B cell (primary cell): ENCODE measurements around the gene ACOT9. TPM values are rescaled to one million over a fixed set of nuclear protein-coding genes. Genes with fewer than 3 reads are reported as not detected.

Source experiments
- ATAC-seq: fragments of 200-7000 bp; cut with Tn5 transposase; one replicate; pipeline ENCODE4 v1.10.0; 2021; ENCODE audit warnings: low read depth, mild to moderate bottlenecking, moderate number of reproducible peaks, moderate library complexity
- CTCF ChIA-PET: fragments of 350-600 bp; sonication (Branson Sonifier 250); formaldehyde crosslinking; loops from one replicate; lab custom pipeline; 2021; ENCODE audit warnings: antibody characterized with exemption, inconsistent platforms; lab: Charles Lee
- POLR2A ChIA-PET: fragments of 350-600 bp; sonication (Branson Sonifier 250); formaldehyde crosslinking; loops from one replicate; lab custom pipeline; 2021; ENCODE audit warnings: antibody characterized with exemption; lab: Charles Lee
- DNase-seq: peaks from one replicate; pipeline ENCODE4 v3.0.0; 2013
- H2AFZ ChIP-seq: 2 replicates; pipeline ENCODE4 v1.6.1; 2012; ENCODE audit warnings: mild to moderate bottlenecking, low read depth, low read length; ENCODE audit not compliant: insufficient read depth, poor library complexity, severe bottlenecking
- H3K27ac ChIP-seq, 2 donors: 1 replicate in 1 of 2; 2 replicates in 1 of 2; pipeline ENCODE4 v1.5.1; 2012 to 2013; ENCODE audit warnings: low read length in 2 of 2, mild to moderate bottlenecking in 2 of 2, moderate library complexity in 1 of 2
- H3K27me3 ChIP-seq, 4 experiments: fragments of 200-600 bp in 1 of 4; sonication (generic) in 1 of 4; replicated peaks in 1 of 4; 1 replicate in 2 of 4; 2 replicates in 2 of 4; pipeline versions ENCODE4 v1.6.1 to v1.7.0; 2013 to 2016; ENCODE audit warnings: low read length in 3 of 4, mild to moderate bottlenecking in 2 of 4, mixed read lengths in 1 of 4, moderate library complexity in 1 of 4; ENCODE audit not compliant: insufficient read depth in 4 of 4, control insufficient read depth in 3 of 4; ENCODE audit errors: control extremely low read depth in 1 of 4
- H3K36me3 ChIP-seq, 2 experiments: replicated peaks in 1 of 2; 1 replicate in 1 of 2; 2 replicates in 1 of 2; pipeline versions ENCODE4 v1.6.1 to v1.7.1; 2013; ENCODE audit warnings: low read length in 1 of 2; ENCODE audit not compliant: insufficient read depth in 2 of 2, control insufficient read depth in 1 of 2; ENCODE audit errors: control extremely low read depth in 1 of 2, extremely low read depth in 1 of 2
- H3K4me1 ChIP-seq, 2 donors: fragments of 200-600 bp in 1 of 2; sonication (generic) in 1 of 2; 1 replicate in 1 of 2; 2 replicates in 1 of 2; pipeline versions ENCODE4 v1.5.1 to v1.6.1; 2013 to 2017; ENCODE audit warnings: low read length in 2 of 2; ENCODE audit not compliant: control insufficient read depth in 2 of 2, insufficient read depth in 2 of 2
- H3K4me2 ChIP-seq: replicated peaks from 2 replicates; pipeline ENCODE3; 2012; ENCODE audit warnings: mild to moderate bottlenecking, low read depth, low read length; ENCODE audit not compliant: poor library complexity, severe bottlenecking
- H3K4me3 ChIP-seq, 5 experiments: fragments of 200-600 bp in 1 of 5; sonication (generic) in 1 of 5; 1 replicate in 3 of 5; 2 replicates in 2 of 5; pipeline versions ENCODE4 v1.5.1 to v1.7.0; 2011 to 2016; ENCODE audit warnings: low read length in 4 of 5, mild to moderate bottlenecking in 4 of 5, low read depth in 2 of 5, control low read depth in 1 of 5, moderate library complexity in 1 of 5; ENCODE audit not compliant: insufficient read depth in 1 of 5; ENCODE audit errors: control extremely low read depth in 1 of 5, extremely low read depth in 1 of 5
- H3K79me2 ChIP-seq: fragments of 200-600 bp; sonication (generic); one replicate; pipeline ENCODE4 v1.6.0; 2016; ENCODE audit warnings: low read length; ENCODE audit not compliant: control insufficient read depth, insufficient read depth
- H3K9ac ChIP-seq: fragments of 200-600 bp; sonication (generic); 2 replicates; pipeline ENCODE4 v1.6.1; 2017; ENCODE audit warnings: mild to moderate bottlenecking, low read length, moderate library complexity
- H3K9me3 ChIP-seq, 3 donors: one replicate each; pipeline versions ENCODE4 v1.6.1 to v1.7.1; 2013; ENCODE audit warnings: low read length in 2 of 3; ENCODE audit not compliant: control insufficient read depth in 2 of 3, insufficient read depth in 1 of 3; ENCODE audit errors: control extremely low read depth in 1 of 3
- H4K20me1 ChIP-seq: 2 replicates; pipeline ENCODE4 v1.6.0; 2012; ENCODE audit warnings: mild to moderate bottlenecking, low read length; ENCODE audit not compliant: insufficient read depth, control insufficient read depth, poor library complexity, severe bottlenecking
- H3K27ac Mint-ChIP-seq: one replicate; pipeline ENCODE4 v1.8.0; 2021; ENCODE audit warnings: mixed read lengths
- H3K27me3 Mint-ChIP-seq: one replicate; pipeline ENCODE4 v1.8.0; 2021; ENCODE audit warnings: mixed read lengths
- H3K4me1 Mint-ChIP-seq: one replicate; pipeline ENCODE4 v1.8.0; 2021; ENCODE audit warnings: mixed read lengths
- H3K4me3 Mint-ChIP-seq: one replicate; pipeline ENCODE4 v1.8.0; 2021; ENCODE audit warnings: mixed read lengths
- H3K9me3 Mint-ChIP-seq: one replicate; pipeline ENCODE4 v1.8.0; 2022; ENCODE audit warnings: mixed read lengths; ENCODE audit not compliant: insufficient read depth
- CTCF ChIP-seq: fragments of 200-600 bp; IDR thresholded peaks from one replicate; pipeline ENCODE4 v1.8.0; 2022; ENCODE audit warnings: antibody characterized with exemption, mild to moderate bottlenecking
- EZH2 ChIP-seq: IDR thresholded peaks from 2 replicates; pipeline ENCODE4 v1.6.1; 2012; ENCODE audit warnings: borderline replicate concordance, low read depth, mild to moderate bottlenecking, moderate library complexity, low read length; ENCODE audit not compliant: insufficient read depth, poor library complexity, severe bottlenecking
- WGBS: methylation state at CpG from one replicate; pipeline ENCODE4 v1.1.5; 2013; ENCODE audit warnings: missing lambda C conversion rate; ENCODE audit not compliant: insufficient coverage; 5-methylcytosine and 5-hydroxymethylcytosine counted together
- intact Hi-C: fragments of 100-400 bp; cut with micrococcal nuclease; formaldehyde crosslinking; loops from one replicate; pipeline ENCODE4 v1.10.0; 2022
- polyA plus RNA-seq: library from polyadenylated mRNA; depleted of rRNA; stranded (reverse); fragments of >200 nt; gene quantifications from 2 replicates; pipeline ENCODE4 v1.2.3, GENCODE V29; 2012
- total RNA-seq, 2 donors: library from RNA; stranded (reverse); fragments of 120-200 nt in 1 of 2; gene quantifications; 1 replicate in 1 of 2; 2 replicates in 1 of 2; pipeline versions ENCODE4 v1.2.3 to v1.2.4, GENCODE V29; 2013 to 2022

Gene ACOT9
- total and polyA plus RNA-seq, 2 donors (not counting 1 experiment from before 2014, with no cell fraction given) = 23.9 to 31.3 TPM

DNA sequence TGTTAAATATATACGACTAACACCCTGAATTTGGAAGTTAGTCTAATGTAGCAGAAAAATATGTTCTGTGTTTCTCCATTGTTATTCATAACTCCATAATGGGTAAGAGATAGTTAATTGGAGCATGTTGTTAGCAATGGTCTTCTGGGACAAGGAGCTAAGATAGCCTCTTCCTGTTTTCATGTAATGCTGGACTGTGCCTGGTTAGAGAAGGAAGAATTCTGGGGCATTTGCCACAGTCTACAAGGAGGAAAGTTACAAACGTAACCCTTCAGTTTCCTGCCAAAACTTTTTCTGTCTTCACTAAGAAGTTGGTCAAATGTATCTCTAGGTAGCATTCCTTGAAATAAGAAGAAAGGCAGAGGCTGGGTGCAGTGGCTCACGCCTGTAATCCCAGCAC, 70.0 kb downstream of the ACOT9 start:
- Histone ChIP-seq H3K4me1 (peaks cover 4 to 6% of the 10 kb centered on the region in 2 donors), H2AFZ (no peak overlapping the region), H3K27ac (no peak overlapping the region), H3K79me2 (peaks cover 8% of the 10 kb centered on the region), H3K36me3 (peaks cover 3 to 28% of the 10 kb centered on the region in 2 experiments), H3K4me3 (no peak overlapping the region), H3K9ac (no peak overlapping the region), H3K9me3 (no peaks in the 10 kb centered on the region), H3K27me3 (no peaks in the 10 kb centered on the region), H4K20me1 (no peaks in the 10 kb centered on the region), H3K4me2 (no peak overlapping the region)
- ChIA-PET POLR2A (interaction anchor here (0.7 kb wide), 1 partner anchor 117 kb away, joined by 4 read pairs; no protein-coding TSS in a partner anchor), CTCF (interaction anchor here (0.6 kb wide), 1 partner anchor 237 kb away, joined by 3 read pairs; no protein-coding TSS in a partner anchor)
- Mint-ChIP-seq H3K27ac (no peak overlapping the region), H3K27me3 (no peaks in the 10 kb centered on the region), H3K4me3 (no peak overlapping the region), H3K4me1 (peaks cover 6% of the 10 kb centered on the region), H3K9me3 (no peaks in the 10 kb centered on the region)
- intact Hi-C loops = no loop called here
- TF ChIP-seq CTCF = no peak
- no peak for TF ChIP-seq EZH2
- DNase-seq (no peak), ATAC-seq (no peak)
- no CpG with 5 or more reads among the region's 3 CpGs for WGBS

- Histone ChIP-seq H4K20me1 (no peaks in the 10 kb centered on the region), H3K27me3 (no peaks in the 10 kb centered on the region), H3K9ac (no peak overlapping the region), H3K4me1 (peaks cover 7 to 9% of the 10 kb centered on the region in 2 donors), H3K36me3 (peaks cover 3 to 21% of the 10 kb centered on the region in 2 experiments), H3K27ac (no peak overlapping the region), H3K4me3 (no peak overlapping the region), H2AFZ (no peak overlapping the region), H3K4me2 (no peak overlapping the region), H3K79me2 (peaks cover 8% of the 10 kb centered on the region), H3K9me3 (no peaks in the 10 kb centered on the region)
- H3K9me3 Mint-ChIP-seq = no peaks in the 10 kb centered on the region
- H3K4me1 Mint-ChIP-seq = peaks cover 14% of the 10 kb centered on the region
- CTCF ChIA-PET = no interaction called here
- intact Hi-C loops = no loop called here
- DNase-seq (no peak), ATAC-seq (no peak)
- 83% methylated on average over 1 of the region's 1 CpG for WGBS
- no peak overlapping the region for H3K27ac Mint-ChIP-seq
- H3K27me3 Mint-ChIP-seq = no peaks in the 10 kb centered on the region
- TF ChIP-seq EZH2 (no peak), CTCF (no peak)
- POLR2A ChIA-PET = no interaction called here
- no peak overlapping the region for H3K4me3 Mint-ChIP-seq
Measured at GRCh38 chrX:23670528-23670927, 72.5 kb downstream of the ACOT9 start.
